HG03460 (cell line): ENCODE measurements around the gene RPL36.

Experiments used
- ATAC-seq: cut with Tn5 transposase; IDR thresholded peaks from one replicate; pipeline ENCODE4 v1.9.1; 2021; ENCODE audit not compliant: unreplicated experiment

RPL36 gene

GRCh38 chr19:5690125-5690954 is at the start of gene RPL36:
TSS of gene RPL36 (plus strand) at chr19:5690295. CDS start at chr19:5690508, 213 bp downstream.
- ATAC-seq, result peak; percentile 43

GRCh38 chr19:5641171-5641570 is 48.9 kb upstream of the RPL36 start:
- no peak for ATAC-seq

- ATAC-seq, result no peak
These were observed 47.9 kb upstream of the RPL36 start for GRCh38 chr19:5642204-5642603.

- ATAC-seq, result no peak
These were observed 47.0 kb upstream of the RPL36 start for GRCh38 chr19:5643060-5643459.

GRCh38 chr19:5644037-5644436 is 46.1 kb upstream of the RPL36 start:
- no peak for ATAC-seq

GRCh38 chr19:5645409-5645808 is 44.7 kb upstream of the RPL36 start:
- ATAC-seq, result no peak

GRCh38 chr19:5646703-5647102 is 43.4 kb upstream of the RPL36 start:
- ATAC-seq, result no peak

GRCh38 chr19:5648464-5648863 is 41.6 kb upstream of the RPL36 start:
- no peak for ATAC-seq

- ATAC-seq, result no peak
These were observed 38.7 kb upstream of the RPL36 start for GRCh38 chr19:5651361-5651760.

GRCh38 chr19:5652261-5652660 is 37.8 kb upstream of the RPL36 start:
- no peak for ATAC-seq

- no peak for ATAC-seq
These were observed 35.2 kb upstream of the RPL36 start for GRCh38 chr19:5654931-5655330.

- no peak for ATAC-seq
These were observed 34.7 kb upstream of the RPL36 start for GRCh38 chr19:5655412-5655811.

GRCh38 chr19:5661483-5661882 is 28.6 kb upstream of the RPL36 start:
- no peak for ATAC-seq

GRCh38 chr19:5663904-5664303 is 26.2 kb upstream of the RPL36 start:
- ATAC-seq, result no peak

GRCh38 chr19:5664515-5664914 is 25.6 kb upstream of the RPL36 start:
- no peak for ATAC-seq

GRCh38 chr19:5665781-5666513 is 24.1 kb upstream of the RPL36 start:
- ATAC-seq, result no peak

GRCh38 chr19:5666921-5667610 is 23.0 kb upstream of the RPL36 start:
- no peak for ATAC-seq

GRCh38 chr19:5667751-5668271 is 22.3 kb upstream of the RPL36 start:
- no peak for ATAC-seq

- no peak for ATAC-seq
These were observed 20.9 kb upstream of the RPL36 start for GRCh38 chr19:5669212-5669611.

GRCh38 chr19:5671600-5671999 is 18.5 kb upstream of the RPL36 start:
- ATAC-seq, result no peak

- ATAC-seq, result no peak
These were observed 17.2 kb upstream of the RPL36 start for GRCh38 chr19:5672708-5673459.
